HUES6 (cell line): Measurements from ENCODE around the gene AKR1C3.
"Not testable (repeated sequence)": the region's sequence is repeated elsewhere in the genome, so short reads cannot be mapped to it uniquely, and the experiment has no call there.

Source experiments
- H3K27ac ChIP-seq: 2 replicates; pipeline ENCODE4 v1.7.0; 2013; ENCODE audit warnings: low read depth, mild to moderate bottlenecking, low read length, inconsistent platforms
- H3K27me3 ChIP-seq: 2 replicates; pipeline ENCODE4 v1.6.1; 2013; ENCODE audit warnings: low read length; ENCODE audit not compliant: control insufficient read depth, insufficient read depth
- H3K36me3 ChIP-seq: 2 replicates; pipeline ENCODE4 v1.6.1; 2013; ENCODE audit warnings: low read length; ENCODE audit not compliant: control insufficient read depth, insufficient read depth
- H3K4me1 ChIP-seq: 2 replicates; pipeline ENCODE4 v1.6.1; 2013; ENCODE audit warnings: low read length; ENCODE audit not compliant: control insufficient read depth, insufficient read depth
- H3K4me3 ChIP-seq: 2 replicates; pipeline ENCODE4 v1.5.1; 2013; ENCODE audit warnings: low read depth, low read length
- H3K9ac ChIP-seq: one replicate; pipeline ENCODE4 v1.6.1; 2013; ENCODE audit warnings: mild to moderate bottlenecking, low read length
- H3K9me3 ChIP-seq: 2 replicates; pipeline ENCODE4 v1.6.1; 2013; ENCODE audit warnings: low read depth, low read length; ENCODE audit not compliant: control insufficient read depth, insufficient read depth

AKR1C3 gene

DNA sequence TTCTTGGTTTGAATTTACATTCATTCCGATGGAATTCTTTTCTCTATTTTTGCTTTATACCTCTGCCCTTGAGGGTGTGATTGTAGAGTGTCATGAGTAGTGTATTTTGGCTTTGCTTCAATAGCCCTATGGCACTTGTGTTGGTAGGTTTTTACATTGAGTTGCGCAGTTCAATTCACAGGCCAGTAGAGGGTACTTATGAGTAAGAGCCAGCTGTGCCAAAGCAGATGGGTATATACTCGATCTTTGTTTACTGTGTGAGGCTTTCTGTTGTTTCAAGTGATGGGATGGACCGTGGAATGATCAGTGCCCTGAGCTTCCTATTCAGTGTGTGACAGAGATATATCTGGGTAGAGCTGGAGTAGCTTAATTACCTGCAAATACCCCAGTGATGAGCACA is 4.3 kb upstream of the AKR1C3 start:
- Histone ChIP-seq H3K27me3 (no peaks in the 10 kb centered on the region), H3K9me3 (no peaks in the 10 kb centered on the region), H3K4me1 (no peaks in the 10 kb centered on the region), H3K27ac (no peak overlapping the region), H3K4me3 (no peak overlapping the region), H3K9ac (no peak overlapping the region), H3K36me3 (no peaks in the 10 kb centered on the region)

DNA sequence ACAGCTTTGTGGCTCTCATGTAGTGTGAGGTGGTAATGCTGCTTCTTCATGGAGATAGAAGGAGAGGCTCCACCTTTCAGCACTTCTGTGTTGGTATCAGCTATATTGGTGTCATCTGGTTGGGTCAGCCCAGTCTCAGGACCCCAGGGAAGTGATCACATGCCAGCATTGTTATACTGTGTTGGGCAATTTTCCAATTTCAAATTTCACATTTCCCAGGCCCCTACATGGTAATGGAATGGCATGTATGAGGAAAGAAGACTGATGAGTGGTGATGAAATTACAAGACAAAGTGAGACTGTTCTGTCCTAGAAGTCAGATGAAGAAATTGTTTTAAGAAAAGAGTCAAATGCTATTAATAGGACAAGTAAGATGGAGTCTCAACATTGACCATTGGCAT is 3.7 kb upstream of the AKR1C3 start:
- Histone ChIP-seq H3K4me1 (no peaks in the 10 kb centered on the region), H3K9me3 (no peaks in the 10 kb centered on the region), H3K36me3 (no peaks in the 10 kb centered on the region), H3K27ac (no peak overlapping the region), H3K27me3 (no peaks in the 10 kb centered on the region), H3K9ac (no peak overlapping the region), H3K4me3 (no peak overlapping the region)

DNA sequence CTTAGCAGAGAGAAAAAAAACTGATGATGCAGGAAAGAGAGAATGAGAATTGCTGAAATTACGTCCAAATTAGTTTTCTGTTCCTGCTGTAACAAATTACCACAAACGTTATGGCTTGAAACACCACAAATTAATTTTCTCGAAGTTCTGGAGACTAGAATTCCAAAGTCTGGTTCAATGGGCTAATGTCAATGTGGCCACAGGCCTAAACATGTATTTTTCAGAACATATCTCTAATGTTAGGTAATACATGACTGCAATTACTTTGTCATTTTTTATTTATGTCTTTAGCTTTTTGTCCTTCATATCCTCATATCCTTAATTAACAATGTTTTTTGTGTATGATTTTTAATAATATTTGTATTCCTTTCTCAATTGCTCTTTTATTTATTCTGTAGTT is 3.0 kb upstream of the AKR1C3 start:
- Histone ChIP-seq H3K4me1 (no peaks in the 10 kb centered on the region), H3K9ac (no peak overlapping the region), H3K27me3 (no peaks in the 10 kb centered on the region), H3K4me3 (no peak overlapping the region), H3K9me3 (no peaks in the 10 kb centered on the region), H3K27ac (no peak overlapping the region), H3K36me3 (no peaks in the 10 kb centered on the region)

DNA sequence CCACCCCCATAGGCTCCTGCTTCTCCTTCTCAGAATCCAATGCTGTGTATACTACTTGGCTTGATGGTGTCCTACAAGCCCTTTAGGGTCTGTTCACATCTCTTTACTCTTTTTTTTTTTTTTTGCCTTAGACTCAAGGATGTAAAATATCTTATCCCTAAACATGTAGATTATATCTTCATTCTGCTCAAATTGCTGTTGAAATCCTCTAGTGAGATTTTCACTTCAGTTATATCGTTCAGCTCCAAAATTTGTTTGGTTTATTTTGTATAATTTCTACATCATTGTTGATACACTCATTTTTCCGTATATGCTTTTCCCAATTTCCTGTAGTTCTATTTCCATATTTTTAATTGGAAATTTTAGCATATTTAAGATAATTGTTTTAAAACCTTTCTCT is 1.8 kb upstream of the AKR1C3 start:
- Histone ChIP-seq H3K4me1 (no peaks in the 10 kb centered on the region), H3K36me3 (no peaks in the 10 kb centered on the region), H3K4me3 (no peak overlapping the region), H3K27ac (no peak overlapping the region), H3K9ac (no peak overlapping the region), H3K27me3 (no peaks in the 10 kb centered on the region), H3K9me3 (no peaks in the 10 kb centered on the region)

DNA sequence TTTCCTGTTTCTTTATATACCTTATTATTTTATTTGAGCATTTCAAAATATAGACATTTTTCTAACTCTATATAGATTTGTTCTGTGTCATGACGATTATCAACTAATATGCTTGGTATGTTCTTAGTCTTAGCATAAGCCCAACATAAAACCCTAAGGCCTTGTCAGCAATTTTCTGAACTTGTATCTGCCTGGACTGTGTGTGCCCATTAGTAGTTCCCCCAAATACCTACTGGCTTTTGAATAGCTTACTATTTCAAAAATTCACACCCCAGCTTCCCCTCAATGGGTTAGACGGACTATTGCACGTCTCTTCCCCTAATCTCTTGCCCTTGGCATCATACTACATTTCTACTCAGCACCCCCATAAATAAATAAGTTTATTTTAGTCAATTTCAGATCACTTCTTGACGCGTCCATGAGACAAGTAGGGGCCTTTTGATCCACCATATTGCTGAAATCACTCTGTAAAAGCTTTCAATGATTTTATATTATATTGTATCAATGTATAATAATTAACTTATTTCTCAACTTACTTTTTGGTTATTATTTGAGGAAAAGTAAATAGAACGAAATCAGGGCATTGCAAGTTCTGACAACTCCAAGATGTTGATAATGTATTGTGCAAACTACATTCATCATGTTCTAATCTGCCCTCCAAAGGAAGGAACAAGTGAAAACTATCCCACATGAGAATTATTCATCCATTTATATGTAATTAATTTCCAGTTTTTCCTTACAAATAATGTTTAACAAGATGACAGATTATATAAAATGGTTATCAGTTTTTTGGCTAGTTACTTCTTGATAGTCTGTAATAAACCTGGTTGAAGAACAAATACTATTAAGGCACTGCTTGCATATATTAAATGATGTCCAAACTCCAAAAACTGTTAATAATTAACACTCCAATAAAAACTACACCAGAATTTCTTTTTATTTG is 1.1 kb upstream of the AKR1C3 start:
- Histone ChIP-seq H3K27ac (no peak overlapping the region), H3K4me3 (no peak overlapping the region), H3K9ac (no peak overlapping the region), H3K27me3 (no peaks in the 10 kb centered on the region), H3K9me3 (no peaks in the 10 kb centered on the region), H3K36me3 (no peaks in the 10 kb centered on the region), H3K4me1 (no peaks in the 10 kb centered on the region)

DNA sequence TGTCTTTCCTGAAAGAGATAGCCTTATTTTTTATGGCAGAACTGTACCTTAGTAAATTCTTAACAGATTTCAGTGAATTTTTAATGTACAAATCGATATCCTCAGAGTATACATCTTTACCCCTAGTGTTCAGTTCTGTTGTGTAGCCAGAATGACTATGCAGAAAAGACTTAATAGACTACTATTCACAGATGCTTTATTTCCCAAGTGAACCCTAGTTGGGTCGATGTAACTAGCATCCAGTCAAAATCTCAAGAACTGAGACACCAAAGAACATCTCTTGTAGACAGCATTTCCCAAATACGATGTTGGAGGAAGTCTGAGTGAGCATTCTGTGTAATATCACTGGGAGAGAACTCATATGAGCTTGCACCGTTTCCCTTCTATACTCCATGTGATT is 1.5 kb downstream of the AKR1C3 start:
- no peak overlapping the region for H3K27ac ChIP-seq
- H3K4me3 ChIP-seq = no peak overlapping the region

DNA sequence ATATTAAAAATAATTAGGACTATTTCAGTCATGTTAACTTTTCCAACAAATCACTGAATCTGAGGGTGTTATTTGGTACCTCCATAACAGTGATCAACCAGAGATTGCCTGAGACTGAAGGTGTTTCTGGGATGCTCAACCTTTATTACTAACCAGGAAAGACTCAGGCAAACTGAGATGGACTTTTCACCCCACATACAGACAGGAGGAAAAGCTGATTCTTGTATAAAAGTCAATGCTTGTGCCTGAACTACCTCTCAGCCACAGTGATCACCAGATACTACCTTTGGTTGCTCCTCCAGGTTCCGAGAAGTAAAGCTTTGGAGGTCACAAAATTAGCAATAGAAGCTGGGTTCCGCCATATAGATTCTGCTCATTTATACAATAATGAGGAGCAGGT is 1.9 kb downstream of the AKR1C3 start:
- no peak overlapping the region for H3K4me3 ChIP-seq
- no peak overlapping the region for H3K27ac ChIP-seq
- no peak overlapping the region for H3K9ac ChIP-seq
- H3K27me3 ChIP-seq = no peaks in the 10 kb centered on the region
- H3K9me3 ChIP-seq = no peaks in the 10 kb centered on the region
- H3K4me1 ChIP-seq = no peaks in the 10 kb centered on the region
- no peaks in the 10 kb centered on the region for H3K36me3 ChIP-seq

More for the DNA sequence above, 1.5 kb downstream of the AKR1C3 start:
- Histone ChIP-seq H3K4me1 (no peaks in the 10 kb centered on the region), H3K9me3 (no peaks in the 10 kb centered on the region), H3K9ac (no peak overlapping the region), H3K27me3 (no peaks in the 10 kb centered on the region), H3K36me3 (no peaks in the 10 kb centered on the region)

DNA sequence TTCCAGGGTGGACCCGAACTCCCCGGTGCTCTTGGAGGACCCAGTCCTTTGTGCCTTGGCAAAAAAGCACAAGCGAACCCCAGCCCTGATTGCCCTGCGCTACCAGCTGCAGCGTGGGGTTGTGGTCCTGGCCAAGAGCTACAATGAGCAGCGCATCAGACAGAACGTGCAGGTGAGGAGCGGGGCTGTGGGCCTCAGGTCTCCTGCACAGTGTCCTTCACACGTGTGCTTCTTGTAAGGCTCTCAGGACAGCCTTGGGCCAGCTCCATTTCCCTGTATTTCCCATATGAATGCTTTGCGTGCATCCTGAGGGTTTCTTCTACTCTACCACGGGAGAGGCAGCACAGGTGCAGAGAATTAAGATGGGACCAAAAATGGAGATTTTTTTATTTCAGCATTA is 8.3 kb downstream of the AKR1C3 start:
- H3K27ac ChIP-seq, H3K27me3 ChIP-seq, H3K4me1 ChIP-seq, H3K9me3 ChIP-seq, H3K36me3 ChIP-seq, H3K4me3 ChIP-seq, H3K9ac ChIP-seq: not testable (repeated sequence)

DNA sequence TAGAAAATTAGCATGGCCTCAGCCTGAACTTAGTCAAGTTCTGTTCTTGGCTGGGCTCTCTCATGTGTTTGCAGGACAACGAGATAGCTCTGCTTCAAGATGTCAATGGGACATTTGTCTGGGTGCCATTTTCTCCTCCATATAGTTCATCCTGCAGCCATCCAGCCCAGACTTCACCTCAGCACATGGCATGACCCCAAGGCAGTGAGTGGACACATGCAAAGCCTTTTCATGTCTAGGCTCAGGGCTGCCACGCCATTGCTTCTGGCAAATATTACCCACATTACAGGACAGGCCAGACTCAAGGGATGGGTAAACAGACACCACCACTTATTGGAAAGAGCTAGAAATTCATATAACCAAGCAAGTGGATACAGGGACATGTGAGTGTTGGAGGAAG is 9.3 kb downstream of the AKR1C3 start:
- Histone ChIP-seq H3K4me1 (no peaks in the 10 kb centered on the region), H3K9me3 (no peaks in the 10 kb centered on the region), H3K36me3 (no peaks in the 10 kb centered on the region), H3K4me3 (no peak overlapping the region), H3K27me3 (no peaks in the 10 kb centered on the region), H3K27ac (no peak overlapping the region), H3K9ac (no peak overlapping the region)

DNA sequence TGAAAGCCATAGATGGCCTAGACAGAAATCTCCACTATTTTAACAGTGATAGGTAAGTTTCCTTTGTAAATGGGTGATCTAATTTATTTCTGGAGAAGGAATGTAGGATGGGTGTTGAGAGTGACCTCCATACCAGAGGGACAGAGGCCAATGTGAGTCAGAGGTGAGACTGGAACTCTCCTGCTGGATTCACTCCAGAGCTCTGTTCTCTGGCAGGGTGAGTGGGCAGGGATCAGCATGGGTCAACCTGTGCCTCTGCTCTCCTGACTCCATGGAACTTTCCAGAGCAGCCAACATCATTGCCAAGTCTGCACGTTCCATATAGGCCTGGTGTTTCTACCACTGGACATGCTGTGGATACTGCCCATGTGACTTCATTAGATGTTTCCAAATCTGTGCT is 11.4 kb downstream of the AKR1C3 start:
- Histone ChIP-seq H3K4me3 (no peak overlapping the region), H3K27me3 (no peaks in the 10 kb centered on the region), H3K4me1 (no peaks in the 10 kb centered on the region), H3K9me3 (peaks cover 13% of the 10 kb centered on the region; the same call in 1 of the 2 replicates), H3K27ac (no peak overlapping the region), H3K9ac (no peak overlapping the region), H3K36me3 (no peaks in the 10 kb centered on the region)

DNA sequence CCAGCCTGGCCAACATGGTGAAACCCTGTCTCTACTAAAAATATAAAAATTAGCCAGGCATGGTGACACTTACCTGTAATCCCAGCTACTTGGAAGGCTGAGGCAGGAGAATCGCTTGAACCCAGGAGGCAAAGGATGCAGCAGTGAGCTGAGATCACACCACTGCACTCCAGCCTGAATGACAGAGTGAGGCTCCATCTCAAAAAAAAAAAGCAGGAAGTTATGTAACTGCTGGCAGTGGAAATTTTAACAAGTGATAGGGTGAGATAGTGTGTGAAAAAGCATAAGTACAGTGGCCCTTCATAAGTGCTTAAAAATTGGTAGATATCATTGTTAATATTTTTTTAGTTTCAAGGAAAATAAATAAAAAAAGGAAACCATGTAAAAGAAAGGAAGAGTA is 12.3 kb downstream of the AKR1C3 start:
- Histone ChIP-seq H3K27me3 (no peaks in the 10 kb centered on the region), H3K27ac (no peak overlapping the region), H3K9me3 (peaks cover 13% of the 10 kb centered on the region; the same call in 1 of the 2 replicates), H3K9ac (no peak overlapping the region), H3K4me3 (no peak overlapping the region), H3K36me3 (no peaks in the 10 kb centered on the region), H3K4me1 (no peaks in the 10 kb centered on the region)
